Measurements from ENCODE around the gene GLRX. TPM values are rescaled to one million over a fixed set of nuclear protein-coding genes. Genes with fewer than 3 reads are reported as not detected.
"Not testable (repeated sequence)": the region's sequence is repeated elsewhere in the genome, so short reads cannot be mapped to it uniquely, and the experiment has no call there.

GLRX gene
- total RNA-seq, 1 donor from 2014 or later: 32.8 TPM

GRCh38 chr5:95839658-95840057 is 17.1 kb upstream of the GLRX start:
- Mint-ChIP-seq H3K4me1 (ENCODE audit: unreplicated experiment) (peaks cover 32% of the 10 kb centered on the region), H3K9me3 (ENCODE audit: unreplicated experiment) (no peaks in the 10 kb centered on the region), H3K36me3 (ENCODE audit: unreplicated experiment) (no peaks in the 10 kb centered on the region), H3K27me3 (ENCODE audit: unreplicated experiment) (no peaks in the 10 kb centered on the region), H3K4me3 (ENCODE audit: unreplicated experiment) (no peak overlapping the region), H3K27ac (ENCODE audit: unreplicated experiment) (no peak overlapping the region)
- no peak for TF ChIP-seq CTCF (IDR thresholded peaks at IDR 0.05)
- no peak for DNase-seq (ENCODE audit: extremely low spot score, unreplicated experiment)

- Mint-ChIP-seq H3K4me3 (ENCODE audit: unreplicated experiment) (no peak overlapping the region), H3K9me3 (ENCODE audit: unreplicated experiment) (no peaks in the 10 kb centered on the region), H3K27ac (ENCODE audit: unreplicated experiment) (no peak overlapping the region), H3K36me3 (ENCODE audit: unreplicated experiment) (no peaks in the 10 kb centered on the region), H3K27me3 (ENCODE audit: unreplicated experiment) (no peaks in the 10 kb centered on the region), H3K4me1 (ENCODE audit: unreplicated experiment) (peaks cover 38% of the 10 kb centered on the region)
- DNase-seq (ENCODE audit: extremely low spot score, unreplicated experiment): no peak
- TF ChIP-seq CTCF (IDR thresholded peaks at IDR 0.05): no peak
These were observed 16.0 kb upstream of the GLRX start for GRCh38 chr5:95838556-95838955.

- no peak for DNase-seq (ENCODE audit: extremely low spot score, unreplicated experiment)
- Mint-ChIP-seq H3K36me3 (ENCODE audit: unreplicated experiment) (no peaks in the 10 kb centered on the region), H3K4me1 (ENCODE audit: unreplicated experiment) (peaks cover 35% of the 10 kb centered on the region), H3K9me3 (ENCODE audit: unreplicated experiment) (no peaks in the 10 kb centered on the region), H3K27ac (ENCODE audit: unreplicated experiment) (no peak overlapping the region), H3K27me3 (ENCODE audit: unreplicated experiment) (no peaks in the 10 kb centered on the region), H3K4me3 (ENCODE audit: unreplicated experiment) (no peak overlapping the region)
- TF ChIP-seq CTCF (IDR thresholded peaks at IDR 0.05): no peak
These were observed 15.5 kb upstream of the GLRX start for GRCh38 chr5:95838001-95838520.

- Mint-ChIP-seq H3K4me3 (ENCODE audit: unreplicated experiment) (no peak overlapping the region), H3K27me3 (ENCODE audit: unreplicated experiment) (no peaks in the 10 kb centered on the region), H3K9me3 (ENCODE audit: unreplicated experiment) (no peaks in the 10 kb centered on the region), H3K27ac (ENCODE audit: unreplicated experiment) (no peak overlapping the region), H3K4me1 (ENCODE audit: unreplicated experiment) (peaks cover 33% of the 10 kb centered on the region), H3K36me3 (ENCODE audit: unreplicated experiment) (no peaks in the 10 kb centered on the region)
- no peak for TF ChIP-seq CTCF (IDR thresholded peaks at IDR 0.05)
- no peak for DNase-seq (ENCODE audit: extremely low spot score, unreplicated experiment)
These were observed 15.0 kb upstream of the GLRX start for GRCh38 chr5:95837492-95837891.

GRCh38 chr5:95836971-95837370 is 14.4 kb upstream of the GLRX start:
- DNase-seq (ENCODE audit: extremely low spot score, unreplicated experiment); H3K4me3 Mint-ChIP-seq (ENCODE audit: unreplicated experiment); H3K27me3 Mint-ChIP-seq (ENCODE audit: unreplicated experiment); H3K9me3 Mint-ChIP-seq (ENCODE audit: unreplicated experiment); H3K36me3 Mint-ChIP-seq (ENCODE audit: unreplicated experiment): not testable (repeated sequence)
- Mint-ChIP-seq H3K27ac (ENCODE audit: unreplicated experiment) (peak overlapping the region; percentile 52), H3K4me1 (ENCODE audit: unreplicated experiment) (peaks cover 31% of the 10 kb centered on the region)

- no peak for DNase-seq (ENCODE audit: extremely low spot score, unreplicated experiment)
- H3K4me3 Mint-ChIP-seq (ENCODE audit: unreplicated experiment): no peak overlapping the region
- H3K4me1 Mint-ChIP-seq (ENCODE audit: unreplicated experiment): peaks cover 27% of the 10 kb centered on the region
- H3K27me3 Mint-ChIP-seq (ENCODE audit: unreplicated experiment): no peaks in the 10 kb centered on the region
- H3K9me3 Mint-ChIP-seq (ENCODE audit: unreplicated experiment): no peaks in the 10 kb centered on the region
- H3K27ac Mint-ChIP-seq (ENCODE audit: unreplicated experiment): peak overlapping the region; percentile 52
- no peak for TF ChIP-seq CTCF (IDR thresholded peaks at IDR 0.05)
- H3K36me3 Mint-ChIP-seq (ENCODE audit: unreplicated experiment): no peaks in the 10 kb centered on the region
These were observed 14.0 kb upstream of the GLRX start for GRCh38 chr5:95836544-95836943.

Measured in osteocyte (in vitro differentiated cells).